GM19372 (cell line): Measurements from ENCODE around the gene ANKRD11.
"Not testable (repeated sequence)": the region's sequence is repeated elsewhere in the genome, so short reads cannot be mapped to it uniquely, and the experiment has no call there.

Source experiments
- ATAC-seq: cut with Tn5 transposase; IDR thresholded peaks from one replicate; pipeline ENCODE4 v1.9.1; 2021; ENCODE audit warnings: mild to moderate bottlenecking, low read depth, moderate library complexity; ENCODE audit not compliant: unreplicated experiment

ANKRD11 gene

DNA sequence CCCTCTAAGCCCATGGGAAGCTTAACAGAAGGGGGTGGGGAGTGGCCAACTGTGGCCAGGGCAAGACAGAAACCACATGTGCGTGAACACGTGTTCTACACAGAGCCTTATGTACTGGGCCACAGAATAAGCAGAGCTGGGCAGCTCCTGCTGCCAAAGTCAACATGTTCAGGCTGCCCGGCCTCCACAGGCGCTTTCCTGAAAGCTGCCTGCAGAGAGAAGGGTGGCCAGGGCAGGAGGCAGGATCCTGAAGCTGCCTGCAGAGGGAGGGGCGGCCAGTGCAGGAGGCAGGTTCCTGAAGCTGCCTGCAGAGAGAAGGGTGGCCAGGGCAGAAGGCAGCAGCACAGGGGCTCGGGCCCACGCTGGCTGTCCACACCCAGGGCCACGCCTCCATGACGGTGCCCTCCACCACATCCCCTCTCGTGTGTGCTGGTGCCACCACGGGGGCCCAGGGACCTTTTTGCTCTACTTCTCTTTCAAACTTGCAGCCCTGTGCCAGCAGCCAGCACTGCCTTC is 79.5 kb downstream of the ANKRD11 start:
- no peak for ATAC-seq

DNA sequence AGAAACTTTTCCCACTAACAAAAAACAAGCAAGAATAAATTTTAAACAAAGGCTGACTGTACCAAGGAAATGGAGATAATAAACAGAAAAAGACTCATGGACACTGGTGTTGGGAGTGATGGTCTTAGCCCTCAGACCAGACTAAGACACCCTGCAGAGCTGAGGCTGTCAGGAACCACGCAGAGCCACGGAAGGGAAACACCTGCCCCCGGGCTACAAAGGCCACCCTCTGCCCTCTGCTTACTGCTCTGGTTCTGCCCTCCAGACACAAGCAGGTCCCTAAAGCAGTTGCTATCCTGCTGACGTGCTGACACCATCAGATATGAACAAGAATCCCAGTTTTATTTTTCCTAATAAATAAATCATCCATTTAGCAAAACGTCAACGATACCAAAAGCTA is 80.0 kb downstream of the ANKRD11 start:
- no peak for ATAC-seq

DNA sequence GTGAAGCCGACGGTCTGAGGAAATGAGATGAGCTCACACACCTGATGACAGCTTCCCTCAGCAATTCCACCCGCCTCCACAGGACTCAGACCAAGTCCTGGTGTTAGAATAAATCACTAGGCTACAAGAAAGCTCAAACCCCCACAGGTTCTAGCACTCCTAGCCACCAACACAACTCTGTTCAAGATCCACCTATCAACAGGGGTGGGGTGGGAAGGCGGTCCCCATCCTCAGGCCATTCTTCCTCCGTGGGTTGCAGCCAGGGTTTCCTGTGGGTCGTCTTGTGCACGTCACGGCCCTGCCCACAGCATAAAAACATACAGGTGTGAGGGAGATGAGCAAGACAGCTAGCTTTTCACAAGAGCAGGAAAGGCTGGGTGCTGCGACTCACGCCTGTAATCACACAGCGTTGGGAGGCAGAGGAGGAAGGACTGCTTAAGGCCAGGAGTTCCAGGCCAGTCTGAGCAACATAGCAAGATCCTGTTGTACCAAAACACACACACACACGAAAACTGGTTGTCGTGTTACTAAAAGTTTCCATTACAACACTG is 81.1 kb downstream of the ANKRD11 start:
- no peak for ATAC-seq

DNA sequence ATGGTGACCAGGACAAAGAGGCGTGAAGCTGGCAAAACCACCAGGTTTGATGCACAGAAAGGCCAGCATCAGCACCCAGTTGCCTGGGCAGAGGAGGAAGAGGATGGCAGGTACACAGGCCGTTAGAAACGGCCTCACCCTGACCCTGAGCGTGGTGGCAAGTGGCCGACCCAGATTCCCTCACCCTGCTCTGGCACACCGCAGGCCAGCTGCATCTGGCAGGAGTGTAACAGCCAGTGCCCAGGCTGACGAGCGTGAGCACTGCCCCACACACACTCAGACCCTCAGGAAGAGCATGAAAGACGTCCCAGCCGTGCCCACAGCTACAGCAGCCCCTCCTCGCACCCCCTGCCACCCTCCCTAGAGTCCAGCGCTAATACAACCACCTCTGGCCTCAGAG is 82.0 kb downstream of the ANKRD11 start:
- no peak for ATAC-seq

DNA sequence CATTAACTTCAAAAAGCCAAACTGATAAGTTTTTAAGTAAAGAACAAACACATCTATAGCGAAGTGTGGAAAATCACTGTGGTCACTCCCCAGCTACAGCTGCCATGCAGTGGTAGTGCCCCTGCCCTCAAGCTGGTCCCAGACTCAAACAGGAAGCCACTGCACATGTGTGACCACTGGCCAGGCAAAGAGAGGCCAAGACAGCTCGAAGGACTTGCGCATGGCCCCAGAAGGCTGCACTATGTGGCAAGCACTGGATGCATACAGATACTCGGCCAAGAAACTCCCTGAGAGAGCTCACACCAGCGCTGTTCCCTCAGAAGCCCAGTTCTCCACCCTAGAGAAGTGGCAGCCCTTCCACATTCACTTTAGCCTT is 82.4 kb downstream of the ANKRD11 start:
- no peak for ATAC-seq

DNA sequence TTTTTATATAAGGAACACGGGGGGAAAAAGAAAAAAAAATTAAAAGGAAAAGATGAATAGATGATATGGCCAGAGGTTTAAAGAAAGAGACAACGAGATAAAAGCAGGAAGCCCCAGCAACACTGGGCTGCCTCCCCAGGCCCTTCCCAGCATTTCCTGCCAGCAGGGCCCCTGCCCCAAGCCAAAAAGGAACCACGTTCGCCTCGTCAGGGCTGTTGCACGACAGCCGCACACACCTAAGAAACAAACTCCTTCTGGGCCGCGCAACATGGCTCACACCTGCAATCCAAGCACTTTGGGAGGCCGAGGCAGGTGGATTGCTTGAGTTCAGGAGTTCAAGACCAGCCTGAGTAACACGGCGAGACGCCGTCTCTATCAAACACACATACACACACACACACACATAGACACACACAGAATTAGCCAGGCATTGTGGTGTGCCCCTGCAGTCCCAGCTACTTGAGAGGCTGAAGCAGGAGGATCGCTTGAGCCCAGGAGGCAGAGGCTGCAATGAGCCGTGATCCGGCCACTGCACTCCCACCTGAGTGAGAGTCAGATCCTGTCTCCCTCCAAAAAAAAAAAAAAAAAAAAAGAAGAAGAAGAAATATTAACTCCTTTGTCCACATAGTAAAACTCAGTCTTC is 83.0 kb downstream of the ANKRD11 start:
- ATAC-seq: no peak

DNA sequence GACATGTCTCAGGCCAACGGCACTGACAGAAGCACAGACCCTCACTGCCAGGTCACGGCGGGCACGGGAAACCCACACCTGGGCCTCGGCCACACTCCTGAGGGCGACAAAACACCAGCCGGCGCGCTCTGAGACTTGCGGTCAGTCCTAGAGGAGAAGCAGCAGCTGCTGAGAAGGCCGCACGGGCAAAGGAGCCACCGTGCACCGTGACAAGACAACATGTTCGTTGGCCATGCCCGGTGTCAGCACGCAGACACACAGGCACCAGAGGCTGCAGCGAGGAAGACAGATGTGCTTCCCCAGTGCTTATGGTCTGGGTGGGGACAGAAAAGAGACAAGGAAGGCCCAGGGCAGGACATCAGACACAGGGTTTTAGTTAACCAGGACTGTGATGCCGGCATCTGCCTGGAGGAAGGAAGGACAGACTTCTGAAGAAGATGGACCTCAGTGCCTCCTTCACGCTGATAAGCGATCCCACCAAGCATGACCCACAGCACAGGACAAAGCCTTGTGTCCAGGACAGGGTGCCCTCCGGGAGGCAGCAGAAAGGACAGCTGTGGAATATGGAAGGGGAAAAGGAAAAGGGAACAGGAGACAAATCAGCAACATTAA is 84.0 kb downstream of the ANKRD11 start:
- no peak for ATAC-seq

DNA sequence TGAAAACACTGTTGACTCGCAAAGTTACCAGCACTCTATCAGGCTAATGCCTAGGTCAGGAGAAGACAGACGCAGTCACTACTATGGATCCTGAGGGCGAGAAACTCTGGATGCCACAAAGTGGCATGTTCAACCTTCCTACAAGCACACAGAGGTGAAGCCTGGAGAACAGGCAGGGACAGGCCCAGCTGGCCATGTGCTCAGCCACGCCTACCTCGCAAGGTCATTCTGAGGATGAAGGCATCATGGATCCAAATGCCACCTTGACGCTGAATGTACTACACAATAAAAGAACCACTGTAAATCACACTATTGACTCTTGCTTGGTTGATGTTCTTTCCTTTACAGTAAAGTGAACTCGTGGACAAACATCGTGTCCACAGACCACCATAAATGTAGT is 85.8 kb downstream of the ANKRD11 start:
- no peak for ATAC-seq

DNA sequence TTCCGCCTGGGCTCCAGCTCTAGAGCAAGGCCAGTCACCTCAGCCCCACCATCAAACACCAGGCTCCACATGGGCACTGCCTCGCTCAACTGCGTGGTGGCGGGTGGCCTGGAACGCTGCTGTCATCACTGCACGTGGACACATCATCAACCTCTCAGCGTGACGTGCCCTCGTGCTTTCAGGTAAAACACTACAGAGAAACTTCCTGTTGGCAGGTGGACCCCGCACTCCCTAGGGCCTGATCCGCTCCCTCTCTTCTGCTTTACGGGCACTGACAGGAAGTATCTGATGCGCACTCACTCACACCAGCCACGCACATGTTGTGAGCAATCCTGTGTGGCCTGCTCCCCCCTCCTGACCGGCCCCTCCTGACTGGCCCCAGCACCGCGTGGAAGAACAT is 87.4 kb downstream of the ANKRD11 start:
- no peak for ATAC-seq

DNA sequence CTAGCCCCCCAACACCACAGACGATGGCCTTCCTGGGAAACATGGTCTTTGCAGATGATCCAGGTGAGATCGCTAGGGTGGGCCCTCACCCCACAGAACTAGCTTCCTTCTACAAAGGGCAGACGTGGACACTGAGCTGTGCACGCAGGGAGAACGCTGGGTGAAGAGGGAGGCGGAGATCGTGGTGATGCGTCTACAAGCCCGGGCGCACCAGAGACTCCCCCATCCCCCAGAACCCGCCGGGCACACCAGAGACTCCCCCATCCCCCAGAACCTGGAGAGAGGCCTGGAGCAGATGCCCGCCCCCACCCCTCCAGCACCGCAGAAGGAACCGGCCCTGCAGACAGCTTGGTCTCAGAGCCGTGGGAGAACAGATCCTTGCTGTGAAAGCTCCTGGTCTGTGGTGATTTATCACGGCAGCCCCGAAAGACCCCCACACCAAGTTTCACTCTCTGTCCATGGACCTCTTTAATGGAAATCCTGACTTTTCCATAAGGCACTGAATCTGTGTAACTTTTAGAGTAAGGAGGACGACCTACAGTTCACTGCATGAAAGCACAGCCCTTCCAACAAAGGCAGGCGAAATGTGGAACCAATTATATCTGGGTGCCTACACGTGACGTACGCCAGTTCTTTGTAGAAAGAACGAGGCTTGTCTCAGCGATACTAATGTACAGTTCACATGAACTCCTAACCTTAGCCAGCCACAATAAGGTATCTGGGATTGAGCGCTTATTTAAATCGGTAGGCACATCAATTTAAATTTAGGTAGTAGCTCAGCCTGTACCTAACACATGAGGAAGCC is 88.5 kb downstream of the ANKRD11 start:
- no peak for ATAC-seq

DNA sequence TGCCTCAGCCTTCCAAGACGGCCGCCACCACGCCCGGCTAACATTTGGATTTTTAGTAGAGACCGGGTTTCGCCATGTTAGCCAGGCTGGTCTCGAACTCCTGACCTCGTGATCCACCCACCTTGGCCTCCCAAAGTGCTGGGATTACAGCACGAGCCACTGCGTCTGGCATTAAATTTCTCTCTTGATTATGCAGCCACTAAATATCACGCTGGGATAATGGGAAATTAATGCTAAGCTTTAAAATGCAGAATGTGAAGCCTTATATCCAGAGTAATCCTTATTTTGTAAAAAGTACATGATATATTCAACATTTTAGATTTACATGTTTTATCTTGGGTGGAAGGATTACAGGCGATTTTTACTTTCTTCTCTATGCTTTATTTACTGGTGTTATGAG is 89.2 kb downstream of the ANKRD11 start:
- no peak for ATAC-seq

DNA sequence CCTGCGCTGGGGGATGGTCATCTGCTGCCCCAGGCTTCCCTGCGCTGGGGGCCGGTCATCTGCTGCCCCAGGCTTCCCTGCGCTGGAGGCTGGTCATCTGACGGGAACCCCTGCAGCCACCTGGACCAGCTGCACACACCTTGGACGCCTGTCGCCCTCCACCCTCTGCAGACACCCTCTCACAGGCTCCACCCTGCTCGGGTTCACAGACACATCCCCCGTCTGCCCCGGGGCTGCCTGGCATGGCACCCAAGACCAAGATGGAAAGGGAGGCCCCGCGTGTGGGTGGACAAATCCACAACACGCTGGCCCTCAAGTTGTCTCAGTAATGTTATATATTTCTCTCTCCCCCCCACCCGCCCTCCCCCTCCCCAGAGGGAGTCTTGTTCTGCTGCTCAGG is 89.6 kb downstream of the ANKRD11 start:
- ATAC-seq: no peak

DNA sequence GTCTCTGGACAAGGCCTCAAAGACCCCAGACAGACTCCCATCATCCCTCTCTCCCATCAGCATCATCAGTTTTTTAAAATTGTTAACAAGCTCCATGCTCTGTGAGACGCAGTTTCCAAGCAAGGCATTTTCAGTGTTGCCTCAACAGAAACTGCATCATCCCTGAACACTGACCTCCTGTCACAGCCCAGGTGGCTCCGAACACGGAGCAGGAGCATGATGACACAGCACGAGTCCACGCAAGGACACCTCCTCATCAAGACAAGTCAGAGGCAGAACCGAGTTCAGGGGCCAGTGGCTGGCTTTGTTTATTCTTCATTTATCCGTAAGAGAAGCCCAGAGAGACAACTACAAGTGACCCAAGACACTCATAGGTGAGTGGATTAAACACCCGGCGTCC is 91.4 kb downstream of the ANKRD11 start:
- ATAC-seq: no peak

DNA sequence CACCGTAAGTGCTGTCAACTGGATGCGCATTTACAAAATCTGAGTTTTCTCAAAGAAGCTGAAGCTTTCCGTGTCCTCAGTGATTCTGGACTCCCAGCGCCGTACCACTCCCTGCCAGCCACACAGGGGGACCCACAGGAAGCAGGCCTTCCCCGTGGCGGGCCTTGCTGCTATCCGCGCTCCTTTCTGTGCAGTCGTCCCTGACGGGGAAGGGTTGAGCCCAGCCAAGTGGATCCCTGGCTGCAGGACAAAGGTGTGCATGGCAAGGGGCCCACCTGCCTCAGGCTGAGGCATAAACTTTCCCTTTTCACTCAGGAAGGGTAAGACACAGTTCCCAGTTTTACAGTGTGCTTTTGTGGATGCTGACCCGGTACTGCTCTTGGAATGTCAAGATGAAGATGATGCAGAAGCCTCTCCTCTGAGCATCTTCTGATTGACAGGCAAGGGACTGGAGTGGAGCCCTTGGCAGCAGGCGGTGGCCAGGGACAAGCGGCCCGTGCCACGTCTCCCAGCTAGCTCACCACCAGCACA is 93.0 kb downstream of the ANKRD11 start:
- ATAC-seq: no peak

DNA sequence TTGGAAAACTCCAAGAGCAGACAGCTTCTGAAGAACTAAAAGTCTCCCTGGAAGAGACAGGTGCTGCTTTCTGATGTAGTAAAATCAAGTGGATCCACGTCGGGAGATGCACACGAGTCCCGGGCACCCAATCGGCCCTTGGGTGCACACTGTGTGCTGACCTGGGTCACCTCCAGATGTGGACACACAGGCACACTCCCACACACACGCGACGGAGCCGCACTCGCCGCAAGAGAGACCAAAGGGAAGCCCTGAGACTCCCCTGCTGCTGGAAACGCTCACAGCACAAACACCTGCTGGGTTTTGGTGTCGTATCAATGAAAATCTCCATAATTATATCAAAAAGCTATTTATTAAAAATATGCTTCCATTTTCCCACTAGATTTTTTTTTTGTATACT is 94.2 kb downstream of the ANKRD11 start:
- no peak for ATAC-seq

DNA sequence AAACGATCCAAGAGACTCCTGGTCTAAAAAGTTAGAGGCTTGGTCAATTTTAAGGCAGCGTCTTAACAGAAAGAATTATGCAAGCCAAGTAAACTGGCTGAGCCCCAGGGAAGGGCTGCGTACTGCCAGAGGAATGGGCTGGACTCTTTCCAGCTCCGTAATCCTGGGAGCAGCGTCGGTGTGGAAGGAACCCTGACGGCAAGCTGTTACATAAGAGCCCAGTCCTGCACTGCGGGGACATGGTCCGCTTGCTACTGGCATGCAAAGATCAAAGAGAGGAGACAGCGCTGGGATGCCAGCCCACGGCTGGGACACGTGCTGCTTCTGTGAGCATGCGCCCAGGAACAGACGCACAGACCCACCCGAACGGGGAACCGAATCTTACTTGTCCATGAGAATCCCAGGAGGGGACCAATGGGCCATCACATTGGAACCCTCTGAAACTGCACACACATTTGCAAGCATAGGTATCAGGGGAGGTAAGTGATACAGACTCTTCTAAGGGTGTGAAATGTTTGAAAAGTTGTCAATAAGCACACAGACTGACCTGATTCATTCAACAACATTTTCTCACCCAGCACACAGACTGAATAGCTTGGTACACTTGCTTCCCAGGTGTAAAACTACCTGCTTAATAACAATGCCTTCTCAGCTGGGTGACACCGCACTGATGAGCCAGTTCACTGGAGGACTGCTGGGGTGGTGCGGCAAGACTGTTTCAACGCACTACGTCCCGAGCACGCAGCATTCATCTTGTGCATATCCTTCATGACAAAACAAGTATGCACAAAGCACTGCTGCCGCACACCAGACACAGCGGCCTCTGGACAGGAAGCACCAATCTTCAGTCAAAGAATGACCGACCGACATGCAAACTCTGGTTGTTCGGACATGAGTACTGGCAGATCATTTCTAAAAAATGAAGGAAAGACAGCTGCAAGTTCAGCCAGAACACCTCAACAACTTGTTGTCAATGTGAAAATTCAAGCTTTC is 94.9 kb downstream of the ANKRD11 start:
- no peak for ATAC-seq

DNA sequence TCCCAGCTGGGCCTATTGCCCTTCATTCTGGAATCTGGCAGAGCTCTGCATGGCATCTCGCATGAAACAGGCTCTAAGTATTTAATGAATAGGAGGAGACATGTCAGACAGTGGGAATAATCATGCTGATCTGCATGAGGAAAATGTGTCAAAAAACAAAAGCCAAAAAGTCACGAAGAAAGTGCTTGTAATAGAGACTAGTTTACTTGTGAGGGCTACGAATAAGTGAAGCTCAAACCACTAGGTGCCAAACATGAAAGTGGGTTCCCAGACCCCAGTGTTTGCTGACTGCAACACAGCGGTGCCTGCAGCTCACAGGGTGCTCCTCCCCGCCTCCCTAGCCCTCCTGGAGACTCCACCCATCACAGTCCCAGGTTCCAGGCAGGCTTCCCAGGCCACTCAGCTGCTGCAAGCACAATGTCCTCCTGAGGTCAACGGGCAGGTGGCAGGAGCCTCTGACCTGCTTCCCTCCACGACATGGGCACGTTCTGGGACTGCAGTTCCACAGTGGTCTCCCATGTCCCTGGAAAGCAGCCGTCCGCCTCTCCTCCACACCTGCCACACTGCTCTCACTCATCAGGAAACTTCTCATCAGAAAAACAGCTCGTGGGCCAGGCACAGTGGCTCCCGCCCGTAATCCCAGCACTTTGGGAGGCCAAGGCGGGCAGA is 96.5 kb downstream of the ANKRD11 start:
- ATAC-seq: no peak

DNA sequence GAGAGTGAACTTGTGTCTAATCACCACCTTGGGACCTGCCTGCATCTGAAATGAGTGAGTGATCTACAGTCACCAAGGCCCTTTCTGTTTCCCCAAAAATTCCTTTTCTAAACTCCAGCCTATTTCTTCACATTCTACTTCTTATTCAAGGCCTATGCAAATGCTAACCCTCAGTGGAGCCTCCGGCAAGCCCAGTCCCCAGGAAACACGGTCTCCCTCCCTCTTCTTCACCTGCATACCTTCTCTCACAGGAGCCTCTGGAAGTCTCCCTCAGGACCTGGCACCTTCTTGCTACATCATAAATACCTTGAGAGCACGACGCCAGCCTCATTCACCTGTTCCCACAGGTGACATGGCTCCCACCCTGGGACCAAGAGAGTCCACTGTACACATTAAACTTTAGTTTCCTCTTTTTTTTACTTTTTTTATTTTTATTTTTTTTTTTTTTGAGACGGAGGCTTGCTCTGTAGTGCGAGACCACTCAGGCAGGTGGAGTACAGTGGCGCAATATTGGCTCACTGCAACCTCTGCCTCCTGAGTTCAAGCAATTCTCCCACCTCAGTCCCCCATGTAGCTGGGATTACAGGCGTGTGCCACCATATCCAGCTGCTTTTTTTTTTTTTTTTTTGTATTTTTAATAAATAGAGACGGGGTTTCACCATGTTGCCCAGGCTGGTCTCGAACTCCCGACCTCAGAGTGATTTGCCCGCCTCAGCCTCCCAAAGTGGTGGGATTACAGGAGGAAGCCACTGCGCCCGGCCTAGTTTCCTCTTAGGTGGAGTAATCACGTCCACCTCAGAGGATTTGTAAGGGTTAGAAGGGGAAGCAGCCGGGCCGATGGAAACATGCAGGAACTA is 97.3 kb downstream of the ANKRD11 start:
- ATAC-seq: no peak

DNA sequence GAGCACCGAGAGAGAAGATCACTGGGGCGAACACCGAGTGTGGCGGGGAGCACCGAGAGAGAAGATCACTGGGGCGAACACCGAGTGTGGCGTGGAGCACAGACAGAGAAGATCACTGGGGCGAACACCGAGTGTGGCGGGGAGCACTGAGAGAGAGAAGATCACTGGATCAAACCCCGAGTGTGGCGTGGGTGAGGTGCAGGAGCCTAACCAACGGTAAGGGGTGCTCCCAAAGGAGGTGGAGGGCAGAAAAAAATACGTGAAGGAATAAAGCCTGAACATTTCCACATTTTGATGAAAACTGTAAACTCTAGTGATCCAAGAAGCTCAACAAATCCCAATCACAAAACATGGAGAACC is 100.2 kb downstream of the ANKRD11 start:
- not testable (repeated sequence) for ATAC-seq
